ENCODE data around the gene FANCF. TPM values are rescaled to one million over a fixed set of nuclear protein-coding genes. Genes with fewer than 3 reads are reported as not detected.

The FANCF gene
- polyA plus RNA-seq, 10 donors, result 3.9 to 8.1 (median 5.8) TPM

- DNase-seq, result no peak
Measured at GRCh38 chr11:22627421-22627820, 1.8 kb upstream of the FANCF start.

GRCh38 chr11:22626573-22627239 lies 1.1 kb upstream of the FANCF start:
- DNase-seq, result no peak

- DNase-seq, result peak in 2 of 3 donors; percentile 52 to 70
Measured at GRCh38 chr11:22624742-22625447, 728 bp downstream of the FANCF start.

- no peak for DNase-seq
Measured at GRCh38 chr11:22617868-22618267, 7.8 kb downstream of the FANCF start.

- no peak for DNase-seq
Measured at GRCh38 chr11:22603933-22604332, 21.7 kb downstream of the FANCF start.

- no peak for DNase-seq
Measured at GRCh38 chr11:22602504-22602903, 23.1 kb downstream of the FANCF start.

- no peak for DNase-seq
Measured at GRCh38 chr11:22599458-22599857, 26.2 kb downstream of the FANCF start.

- DNase-seq, result no peak
Measured at GRCh38 chr11:22597062-22597461, 28.6 kb downstream of the FANCF start.

GRCh38 chr11:22584976-22585375 lies 40.6 kb downstream of the FANCF start:
- DNase-seq, result peak in 1 of 3 donors; percentile 34

- DNase-seq, result no peak
Measured at GRCh38 chr11:22583963-22584492, 41.6 kb downstream of the FANCF start.

GRCh38 chr11:22582151-22582410 lies 43.5 kb downstream of the FANCF start:
- peak in 1 of 3 donors; percentile 8 for DNase-seq

GRCh38 chr11:22581354-22582150 lies 44.1 kb downstream of the FANCF start:
- peak in 1 of 3 donors; percentile 43 for DNase-seq

- no peak for DNase-seq
Measured at GRCh38 chr11:22577854-22578253, 47.8 kb downstream of the FANCF start.

Other genes with a start within 250 kb of the FANCF start
- gene GAS2, start 40.8 kb upstream of the FANCF start, polyA plus RNA-seq (ENCODE audit: insufficient read length in 10 of 10), result 10 to 100 TPM in 7 of 10 donors, 1 to 10 TPM in 3; 7.3 to 46.1 (median 29.3) TPM
- 10 to 100 TPM in 4 of 10 donors, 1 to 10 TPM in 6; 8.5 to 11.2 (median 9.8) TPM for gene SVIP, start 204.0 kb upstream of the FANCF start, polyA plus RNA-seq (ENCODE audit: insufficient read length in 10 of 10)
- gene CCDC179, start 234.7 kb upstream of the FANCF start, polyA plus RNA-seq (ENCODE audit: insufficient read length in 10 of 10), result not detected

All from muscle of back (tissue), 11 donors.